OCI-LY3 (cell line): ENCODE results near the gene PTPRQ.

Experiments used
- H2AFZ ChIP-seq: fragments of 200-600, 300-600 bp; shearing (Covaris generic); 2 replicates; pipeline ENCODE4 v1.6.0; 2014; ENCODE audit warnings: antibody characterized with exemption, low read depth, low read length
- H3K27ac ChIP-seq: fragments of 200-600, 300-600 bp; sonication (generic); 2 replicates; pipeline ENCODE4 v1.5.1; 2014; ENCODE audit warnings: mild to moderate bottlenecking, low read length, moderate library complexity, mixed read lengths
- H3K27me3 ChIP-seq: fragments of 200-600, 300-600 bp; sonication (generic); 2 replicates; pipeline ENCODE4 v1.6.1; 2014; ENCODE audit warnings: low read depth, low read length, mixed read lengths
- H3K36me3 ChIP-seq: fragments of 200-600, 300-600 bp; sonication (generic); replicated peaks from 2 replicates; pipeline ENCODE3; 2014; ENCODE audit warnings: low read depth, low read length, mixed read lengths
- H3K4me1 ChIP-seq: fragments of 300-600, 200-600 bp; sonication (generic); 2 replicates; pipeline ENCODE4 v1.6.1; 2014; ENCODE audit warnings: low read length, mixed read lengths
- H3K4me2 ChIP-seq: fragments of 200-600, 300-600 bp; sonication (generic); 2 replicates; pipeline ENCODE4 v1.6.1; 2014; ENCODE audit warnings: low read length, mixed read lengths
- H3K4me3 ChIP-seq: fragments of 300-600, 200-600 bp; sonication (generic); 2 replicates; pipeline ENCODE4 v1.5.1; 2014; ENCODE audit warnings: antibody characterized with exemption, mild to moderate bottlenecking, low read length, moderate library complexity
- H3K79me2 ChIP-seq: fragments of 300-600, 200-600 bp; shearing (Covaris generic); 2 replicates; pipeline ENCODE4 v1.6.1; 2014; ENCODE audit warnings: mild to moderate bottlenecking, low read length, mixed read lengths
- H3K9ac ChIP-seq: fragments of 300-600, 200-600 bp; shearing (Covaris generic); 2 replicates; pipeline ENCODE4 v1.6.0; 2014; ENCODE audit warnings: mild to moderate bottlenecking, low read length, moderate library complexity
- H3K9me3 ChIP-seq: fragments of 200-600, 300-600 bp; shearing (Covaris generic); 2 replicates; pipeline ENCODE4 v1.6.1; 2014; ENCODE audit warnings: low read length, mixed read lengths; ENCODE audit not compliant: insufficient read depth
- H4K20me1 ChIP-seq: fragments of 200-600, 300-600 bp; sonication (generic); 2 replicates; pipeline ENCODE4 v1.6.1; 2016; ENCODE audit warnings: low read length, mixed read lengths; ENCODE audit not compliant: insufficient read depth
- EZH2phosphoT487 ChIP-seq: fragments of 200-600 bp; shearing (Covaris generic); IDR thresholded peaks from 2 replicates; pipeline ENCODE4 v1.6.1; 2018; ENCODE audit warnings: antibody characterized with exemption, mixed run types, low read depth
- TF ChIP-seq, protein P1 (sequence below): fragments of 200-600, 300-600 bp; sonication (generic); IDR thresholded peaks from 2 replicates; pipeline ENCODE4 v1.5.1; 2014; ENCODE audit warnings: antibody characterized with exemption, low read length, low read depth

The PTPRQ gene

DNA sequence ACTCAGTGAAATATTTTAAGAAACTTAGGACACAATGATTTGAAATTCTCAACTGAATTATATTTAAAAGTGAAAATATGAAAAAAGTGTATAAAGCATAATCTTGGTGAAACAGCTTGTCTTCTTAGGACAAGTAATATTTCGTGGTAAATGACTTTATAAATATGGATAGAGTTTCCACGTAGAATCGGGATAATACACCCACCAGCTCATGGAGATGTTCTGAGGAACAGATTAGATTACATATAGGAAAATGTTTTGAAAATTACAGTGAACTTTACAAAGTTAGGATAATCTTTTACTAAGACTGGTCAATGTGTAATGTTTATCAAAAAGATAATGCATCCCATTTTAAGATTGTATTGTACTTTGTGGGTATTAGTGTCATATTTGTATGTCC lies 237.8 kb downstream of the PTPRQ start:
- Histone ChIP-seq H2AFZ (no peak overlapping the region), H3K9ac (no peak overlapping the region), H3K27ac (no peak overlapping the region), H3K36me3 (no peaks in the 10 kb centered on the region), H3K4me3 (no peak overlapping the region), H4K20me1 (no peaks in the 10 kb centered on the region), H3K9me3 (no peaks in the 10 kb centered on the region), H3K4me1 (no peaks in the 10 kb centered on the region), H3K79me2 (no peaks in the 10 kb centered on the region), H3K27me3 (no peaks in the 10 kb centered on the region), H3K4me2 (no peak overlapping the region)
- TF ChIP-seq, protein P1, sequence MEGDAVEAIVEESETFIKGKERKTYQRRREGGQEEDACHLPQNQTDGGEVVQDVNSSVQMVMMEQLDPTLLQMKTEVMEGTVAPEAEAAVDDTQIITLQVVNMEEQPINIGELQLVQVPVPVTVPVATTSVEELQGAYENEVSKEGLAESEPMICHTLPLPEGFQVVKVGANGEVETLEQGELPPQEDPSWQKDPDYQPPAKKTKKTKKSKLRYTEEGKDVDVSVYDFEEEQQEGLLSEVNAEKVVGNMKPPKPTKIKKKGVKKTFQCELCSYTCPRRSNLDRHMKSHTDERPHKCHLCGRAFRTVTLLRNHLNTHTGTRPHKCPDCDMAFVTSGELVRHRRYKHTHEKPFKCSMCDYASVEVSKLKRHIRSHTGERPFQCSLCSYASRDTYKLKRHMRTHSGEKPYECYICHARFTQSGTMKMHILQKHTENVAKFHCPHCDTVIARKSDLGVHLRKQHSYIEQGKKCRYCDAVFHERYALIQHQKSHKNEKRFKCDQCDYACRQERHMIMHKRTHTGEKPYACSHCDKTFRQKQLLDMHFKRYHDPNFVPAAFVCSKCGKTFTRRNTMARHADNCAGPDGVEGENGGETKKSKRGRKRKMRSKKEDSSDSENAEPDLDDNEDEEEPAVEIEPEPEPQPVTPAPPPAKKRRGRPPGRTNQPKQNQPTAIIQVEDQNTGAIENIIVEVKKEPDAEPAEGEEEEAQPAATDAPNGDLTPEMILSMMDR, result no peak
- TF ChIP-seq EZH2phosphoT487, result no peak

DNA sequence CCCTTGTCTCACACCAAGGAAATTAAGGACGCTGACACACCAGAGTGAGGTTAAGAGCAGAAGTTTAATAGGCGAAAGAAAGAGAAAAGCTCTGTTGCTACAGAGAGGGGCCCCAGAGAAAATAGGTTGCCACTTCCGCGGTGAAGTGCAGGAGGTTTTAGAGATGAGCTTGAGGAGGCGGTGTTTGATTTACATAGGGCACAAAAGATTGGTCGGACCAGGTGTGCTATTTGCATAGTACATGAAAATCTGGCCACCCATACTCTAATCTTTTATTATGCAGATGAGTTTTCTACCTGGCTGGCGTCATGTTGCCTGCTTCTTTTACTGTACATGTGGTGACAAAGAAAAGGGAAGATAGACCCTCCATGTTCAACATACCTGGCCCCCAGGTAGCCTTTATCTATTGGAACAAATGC lies 240.1 kb downstream of the PTPRQ start:
- Histone ChIP-seq H3K4me2 (no peak overlapping the region), H2AFZ (no peak overlapping the region), H3K4me1 (no peaks in the 10 kb centered on the region), H3K36me3 (no peaks in the 10 kb centered on the region), H3K9me3 (no peaks in the 10 kb centered on the region), H3K27ac (no peak overlapping the region), H3K9ac (no peak overlapping the region), H3K79me2 (no peaks in the 10 kb centered on the region), H4K20me1 (no peaks in the 10 kb centered on the region), H3K4me3 (no peak overlapping the region), H3K27me3 (no peaks in the 10 kb centered on the region)
- TF ChIP-seq, protein P1, result no peak
- no peak for TF ChIP-seq EZH2phosphoT487

- no peaks in the 10 kb centered on the region for H4K20me1 ChIP-seq
- no peak overlapping the region for H2AFZ ChIP-seq
- no peak overlapping the region for H3K9ac ChIP-seq
- no peak overlapping the region for H3K27ac ChIP-seq
- no peaks in the 10 kb centered on the region for H3K79me2 ChIP-seq
- no peaks in the 10 kb centered on the region for H3K9me3 ChIP-seq
- TF ChIP-seq, protein P1, result no peak
- no peak for TF ChIP-seq EZH2phosphoT487
- peaks cover 10% of the 10 kb centered on the region for H3K4me1 ChIP-seq
- no peak overlapping the region for H3K4me2 ChIP-seq
- H3K27me3 ChIP-seq, result no peaks in the 10 kb centered on the region
- no peaks in the 10 kb centered on the region for H3K36me3 ChIP-seq
- no peak overlapping the region for H3K4me3 ChIP-seq
Measured at GRCh38 chr12:80690090-80690489, 246.1 kb downstream of the PTPRQ start.

DNA sequence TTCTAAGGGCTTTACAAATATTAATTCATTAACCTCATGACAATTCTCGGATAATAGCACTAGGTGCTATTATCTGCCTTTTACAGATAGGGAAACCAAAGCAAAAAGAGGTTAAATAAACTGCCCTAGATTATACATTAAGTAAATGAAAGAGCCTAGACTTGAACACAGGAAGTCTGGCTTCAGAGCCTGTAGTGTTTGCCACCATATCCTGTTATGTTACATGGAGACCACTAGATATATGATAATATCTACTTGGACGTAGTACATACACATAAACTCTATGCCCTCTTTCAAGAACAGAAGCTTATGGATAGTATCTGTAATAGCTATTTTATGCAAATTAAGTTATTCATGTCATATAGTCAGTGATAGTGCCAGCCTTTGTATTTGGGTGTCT lies 246.5 kb downstream of the PTPRQ start:
- Histone ChIP-seq H3K9ac (no peak overlapping the region), H3K27me3 (no peaks in the 10 kb centered on the region), H3K36me3 (no peaks in the 10 kb centered on the region), H3K4me2 (no peak overlapping the region), H3K79me2 (no peaks in the 10 kb centered on the region), H4K20me1 (no peaks in the 10 kb centered on the region), H3K4me3 (no peak overlapping the region), H3K27ac (no peak overlapping the region), H2AFZ (no peak overlapping the region), H3K9me3 (no peaks in the 10 kb centered on the region), H3K4me1 (peaks cover 10% of the 10 kb centered on the region)
- TF ChIP-seq, protein P1, result no peak
